Cardiac atrium fibroblast (primary cell): Measurements from ENCODE around the gene TAGLN2. TPM values are rescaled to one million over a fixed set of nuclear protein-coding genes. Genes with fewer than 3 reads are reported as not detected.

Source experiments
- total RNA-seq: library from RNA; depleted of rRNA; stranded (reverse); fragments of >200 nt; gene quantifications from 2 replicates; pipeline ENCODE4 v1.2.3, GENCODE V29; 2015

Gene TAGLN2
- total RNA-seq: 446 and 509 TPM in 2 replicates

GRCh38 chr1:159924791-159925718 lies at the start of gene TAGLN2:
TAGLN2 (minus strand) TSS chr1:159925507; CDS start chr1:159920509, 4,998 bp downstream.

DNA sequence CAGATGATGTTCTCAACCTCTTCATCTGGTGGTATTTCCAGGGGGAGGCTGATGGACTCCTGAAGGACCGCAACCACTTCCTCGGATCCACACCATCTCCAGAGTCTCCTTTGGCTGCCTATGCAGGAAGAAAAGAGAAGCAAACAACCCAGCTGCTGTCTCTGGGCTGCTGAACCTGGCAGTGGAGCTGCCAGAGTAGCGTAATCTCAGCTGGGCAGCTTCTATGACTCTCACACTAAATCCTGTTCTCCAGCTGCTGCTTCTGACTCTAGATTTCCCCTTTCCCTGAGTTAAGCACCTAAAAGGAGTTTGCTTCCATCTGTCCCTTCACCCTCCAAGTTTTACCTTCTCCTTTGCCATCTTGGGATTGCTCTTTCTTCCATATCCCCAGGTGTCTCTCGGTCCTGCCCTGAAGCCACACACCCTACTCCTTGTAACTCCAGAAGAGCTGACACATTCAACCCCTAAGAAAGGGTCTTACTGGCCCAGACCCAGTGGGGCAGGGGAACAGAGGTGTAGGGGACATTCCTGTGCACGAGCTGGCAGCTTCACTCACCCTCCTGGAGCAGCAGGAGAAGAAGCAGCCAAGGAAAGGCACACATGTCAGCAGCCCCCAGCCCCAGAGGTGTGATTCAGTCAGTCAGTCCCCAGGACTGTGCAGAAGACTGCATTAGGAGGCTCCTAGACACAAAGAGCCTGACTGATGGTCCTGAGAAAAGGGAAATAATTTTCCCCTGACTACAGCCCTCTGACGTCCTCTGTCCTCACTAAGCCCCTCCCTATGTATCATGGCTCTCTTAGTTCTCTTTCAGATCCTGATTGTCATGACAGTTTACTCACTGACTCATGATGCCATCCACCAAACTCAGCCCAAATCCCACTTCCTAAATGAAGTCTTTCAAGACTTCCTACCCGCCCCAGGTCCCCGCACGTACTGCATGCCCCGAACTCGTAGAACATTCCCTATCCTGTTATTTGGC lies 28.5 kb upstream of the TAGLN2 start, which contains the start of gene SLAMF9:
Gene SLAMF9, minus strand, starts transcription at position 702 of the 980 bp plus-strand sequence. Its CDS starts 100 bp downstream, at position 602.

DNA sequence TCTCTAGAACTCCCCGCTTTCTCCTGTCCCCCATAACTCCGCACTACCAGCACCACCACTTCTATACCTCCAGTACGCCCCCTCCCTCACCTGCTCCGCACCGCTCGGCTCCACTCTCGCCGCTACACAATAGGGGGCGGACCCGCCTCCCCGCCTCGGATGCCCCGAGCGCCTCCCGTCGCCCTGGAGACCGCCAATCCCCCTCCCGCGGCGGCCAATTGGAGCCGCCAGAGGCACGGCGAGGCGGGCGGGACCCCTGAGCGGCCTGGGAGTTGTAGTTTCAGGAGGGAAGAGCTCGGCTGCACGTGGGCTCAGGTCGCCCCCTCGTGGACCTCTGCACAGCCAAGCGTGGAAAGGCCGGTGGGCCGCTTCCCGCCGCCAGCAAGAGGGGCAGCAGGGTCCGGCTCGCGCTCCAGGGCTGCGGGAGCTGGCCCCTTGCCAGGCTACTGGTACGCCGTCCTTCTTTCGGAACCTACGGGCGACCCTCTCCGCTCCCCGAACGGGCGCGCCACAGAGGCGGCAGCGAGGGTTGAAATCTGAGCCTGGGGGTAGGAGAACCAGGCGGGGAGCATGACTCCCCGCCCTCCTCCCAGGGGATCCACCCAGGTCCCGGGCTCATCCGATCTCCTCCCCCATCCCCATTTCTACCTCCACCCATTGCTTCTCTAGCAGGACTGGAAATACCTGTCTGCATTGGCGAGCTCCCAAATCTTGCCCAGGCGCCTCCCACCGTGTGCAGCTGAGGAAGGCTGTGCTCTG lies 20.4 kb upstream of the TAGLN2 start, which contains the start of gene IGSF9:
Gene IGSF9, minus strand, starts transcription at position 131 of the 759 bp plus-strand sequence. CDS start 2,159 bp downstream, outside the sequence.

DNA sequence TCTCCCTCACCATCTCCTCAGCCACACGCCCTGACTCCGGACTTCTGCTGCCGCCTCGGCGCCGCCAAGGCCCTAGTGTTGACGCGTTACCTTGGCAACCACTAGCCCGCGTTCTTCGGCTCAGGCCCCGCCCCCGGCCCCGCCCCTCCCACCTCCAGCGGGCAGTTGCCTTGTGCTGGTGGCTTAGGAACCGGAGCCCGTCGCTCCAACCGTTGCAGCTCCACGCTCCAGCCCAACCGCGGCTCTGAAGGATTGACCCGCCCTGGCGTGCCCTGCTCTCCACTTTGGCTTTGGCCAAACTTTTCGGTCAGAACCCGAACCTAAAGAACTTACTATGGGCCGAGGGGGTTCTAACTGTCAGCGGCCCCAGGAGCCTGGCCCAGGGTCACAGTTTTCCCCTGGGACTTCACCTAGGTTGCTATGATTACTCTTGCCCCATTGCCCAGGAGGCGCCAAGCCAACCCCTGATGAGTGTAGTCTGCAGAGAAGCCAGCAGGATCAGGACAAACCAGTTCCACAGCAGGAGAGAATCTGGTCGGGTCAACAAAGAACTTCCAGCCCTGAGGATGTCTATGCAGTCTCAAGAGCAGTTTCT lies 25.1 kb downstream of the TAGLN2 start, which contains the start of gene CFAP45:
Gene CFAP45, minus strand, starts transcription at position 80 of the 595 bp plus-strand sequence. Its CDS starts 67 bp downstream, at position 13.

Other genes with a start within 250 kb of the TAGLN2 start
- gene CRP, start 210.9 kb downstream of the TAGLN2 start, total RNA-seq: not detected in 2 replicates
- 48.0 and 53.8 TPM in 2 replicates for gene DUSP23, start 144.5 kb downstream of the TAGLN2 start, total RNA-seq
- gene FCRL6, start 123.1 kb downstream of the TAGLN2 start, total RNA-seq: not detected in 2 replicates
- gene SLAMF8, start 98.6 kb downstream of the TAGLN2 start, total RNA-seq: not detected in 2 replicates
- not detected in 2 replicates for gene VSIG8, start 62.9 kb downstream of the TAGLN2 start, total RNA-seq
- gene CFAP45, start 25.3 kb downstream of the TAGLN2 start, total RNA-seq: not detected in 2 replicates
- 0.16 TPM in 1 of 2 replicates, not detected in the other for gene IGSF9, start 20.1 kb upstream of the TAGLN2 start, total RNA-seq
- gene SLAMF9, start 28.7 kb upstream of the TAGLN2 start, total RNA-seq: not detected in 2 replicates
- 1.4 and 3.1 TPM in 2 replicates for gene PIGM, start 106.5 kb upstream of the TAGLN2 start, total RNA-seq
- not detected in 2 replicates for gene KCNJ10, start 144.7 kb upstream of the TAGLN2 start, total RNA-seq
- gene KCNJ9, start 156.0 kb upstream of the TAGLN2 start, total RNA-seq: not detected in 2 replicates
- gene IGSF8, start 173.1 kb upstream of the TAGLN2 start, total RNA-seq: 18.1 and 23.2 TPM in 2 replicates
- 1.3 TPM in 1 of 2 replicates, not detected in the other for gene ATP1A2, start 190.3 kb upstream of the TAGLN2 start, total RNA-seq
- gene ATP1A4, start 226.1 kb upstream of the TAGLN2 start, total RNA-seq: not detected in 2 replicates